Psoas muscle (tissue), 8 donors: ENCODE results near the gene IFNLR1. TPM values are rescaled to one million over a fixed set of nuclear protein-coding genes. Genes with fewer than 3 reads are reported as not detected.

Experiments used
- ATAC-seq, 4 donors: fragments of 200-7000 bp; cut with Tn5 transposase; one replicate each; pipeline ENCODE4 v1.9.1; 2020; ENCODE audit warnings: moderate library complexity in 3 of 4, mild to moderate bottlenecking in 2 of 4
- DNase-seq, 2 donors: peaks; one replicate each; pipeline ENCODE4 v3.0.0-alpha.2; 2020
- H3K27ac ChIP-seq: fragments of 200-600 bp; one replicate; pipeline ENCODE4 v1.8.0; 2022
- H3K27me3 ChIP-seq, 3 donors: fragments of 200-600 bp in 1 of 3; one replicate each; pipeline versions ENCODE4 v1.6.1 to v1.8.0; 2013 to 2022; ENCODE audit warnings: low read length in 2 of 3, mild to moderate bottlenecking in 2 of 3, moderate library complexity in 1 of 3; ENCODE audit not compliant: insufficient read depth in 3 of 3
- H3K36me3 ChIP-seq, 2 donors: fragments of 200-600 bp in 1 of 2; one replicate each; pipeline versions ENCODE4 v1.6.1 to v1.8.0; 2013 to 2022; ENCODE audit warnings: low read depth in 1 of 2, mild to moderate bottlenecking in 1 of 2, moderate library complexity in 1 of 2; ENCODE audit not compliant: insufficient read depth in 1 of 2
- H3K4me1 ChIP-seq: fragments of 200-600 bp; one replicate; pipeline ENCODE4 v1.8.0; 2022
- H3K4me3 ChIP-seq: fragments of 200-600 bp; one replicate; pipeline ENCODE4 v1.8.0; 2022; ENCODE audit warnings: mild to moderate bottlenecking
- H3K9me3 ChIP-seq: fragments of 200-600 bp; one replicate; pipeline ENCODE4 v1.8.0; 2022
- CTCF ChIP-seq: fragments of 200-600 bp; IDR thresholded peaks from one replicate; pipeline ENCODE4 v1.8.0; 2022; ENCODE audit warnings: antibody characterized with exemption
- WGBS, 3 donors: extraction: QIAGEN DNeasy Blood & Tissue Kit; methylation state at CpG; one replicate each; pipeline versions ENCODE4 v1.1.6 to v1.1.7; 2013; 5-methylcytosine and 5-hydroxymethylcytosine counted together
- intact Hi-C, 2 donors: fragments of 100-400 bp; cut with DNase I; formaldehyde crosslinking; loops; one replicate each; pipeline versions ENCODE4 v1.11.0 to v1.14.2; 2022
- polyA plus RNA-seq, 3 donors: library from polyadenylated mRNA; stranded (reverse); fragments of 200-250 nt; gene quantifications; one replicate each; pipeline ENCODE4 v1.2.3, GENCODE V29; 2013
- total RNA-seq, 4 donors: library from RNA; stranded (reverse); fragmentation: NEBNext Ultra II Directional in 2 of 4; extraction: Animal tissue kit (Norgen Biotek cat#: 25700) in 2 of 4; gene quantifications; one replicate each; pipeline versions ENCODE4 v1.2.1 to v1.2.4, GENCODE V29; 2021 to 2023
- donor health status: healthy with polysubstance abuse.
- donor health status: DM: no; HTN: no; CAD: no; lungs with moderate emphysema.
- donor health status: Bipolar disorder and iron deficiency.
- donor health status: healthy.
- donor health status: DM: yes; HTN: yes; CAD: no.
- donor health status: DM: no; HTN: no; CAD: no.
- donor health status: DM: no; HTN: no; CAD: no.
- donor health status: DM: yes; HTN: yes; CAD: no.

The IFNLR1 gene
- total and polyA plus RNA-seq, 7 donors = 0.05 to 3.9 (median 1.9) TPM

GRCh38 chr1:24124980-24125379, 62.1 kb downstream of the IFNLR1 start:
- Histone ChIP-seq H3K9me3 (no peaks in the 10 kb centered on the region), H3K4me1 (peaks cover 17% of the 10 kb centered on the region), H3K27ac (peak overlapping the region; percentile 82), H3K27me3 (no peaks in the 10 kb centered on the region), H3K36me3 (no peaks in the 10 kb centered on the region), H3K4me3 (no peak overlapping the region)
- DNase-seq = no peak
- intact Hi-C loops = no loop called here
- no peak for TF ChIP-seq CTCF
- WGBS, 3 donors = 65 to 86% (median 82%) methylated on average over 2 of the region's 2 CpGs
- no peak for ATAC-seq

- no peak for DNase-seq
- WGBS, 3 donors = 86 to 91% (median 89%) methylated on average over 6 of the region's 6 CpGs
- Histone ChIP-seq H3K9me3 (no peaks in the 10 kb centered on the region), H3K27me3 (peaks cover 0 to 1% (median 0%) of the 10 kb centered on the region in 3 donors), H3K4me3 (no peak overlapping the region), H3K4me1 (peaks cover 20% of the 10 kb centered on the region), H3K27ac (no peak overlapping the region), H3K36me3 (no peaks in the 10 kb centered on the region)
- ATAC-seq = no peak
- intact Hi-C loops = no loop called here
- TF ChIP-seq CTCF = no peak
These were observed 63.5 kb downstream of the IFNLR1 start for GRCh38 chr1:24123611-24124010.

GRCh38 chr1:24122776-24123175, 64.3 kb downstream of the IFNLR1 start:
- no peak for TF ChIP-seq CTCF
- no peaks in the 10 kb centered on the region for H3K9me3 ChIP-seq
- ATAC-seq = no peak
- WGBS, 3 donors = 89 to 95% (median 91%) methylated on average over 7 of the region's 7 CpGs
- peaks cover 0 to 1% (median 0%) of the 10 kb centered on the region in 3 donors for H3K27me3 ChIP-seq
- no peaks in the 10 kb centered on the region for H3K36me3 ChIP-seq
- no peak for DNase-seq
- intact Hi-C loops = no loop called here
- peaks cover 20% of the 10 kb centered on the region for H3K4me1 ChIP-seq
- H3K4me3 ChIP-seq = no peak overlapping the region
- H3K27ac ChIP-seq = no peak overlapping the region

GRCh38 chr1:24121406-24121805, 65.7 kb downstream of the IFNLR1 start:
- no peak for TF ChIP-seq CTCF
- 91 to 94% (median 92%) methylated on average over 14 of the region's 14 CpGs for WGBS, 3 donors
- peaks cover 13% of the 10 kb centered on the region for H3K4me1 ChIP-seq
- DNase-seq = peak in 1 of 2 donors; percentile 45
- intact Hi-C loops = no loop called here
- no peak for ATAC-seq
- H3K27me3 ChIP-seq = peaks cover 0 to 1% (median 0%) of the 10 kb centered on the region in 3 donors
- no peaks in the 10 kb centered on the region for H3K9me3 ChIP-seq
- H3K36me3 ChIP-seq = no peaks in the 10 kb centered on the region
- no peak overlapping the region for H3K27ac ChIP-seq
- no peak overlapping the region for H3K4me3 ChIP-seq

- Histone ChIP-seq H3K27ac (no peak overlapping the region), H3K4me1 (peaks cover 13% of the 10 kb centered on the region), H3K36me3 (no peaks in the 10 kb centered on the region), H3K4me3 (no peak overlapping the region), H3K27me3 (peaks cover 0 to 1% (median 0%) of the 10 kb centered on the region in 3 donors), H3K9me3 (no peaks in the 10 kb centered on the region)
- WGBS, 3 donors = 55 to 86% (median 75%) methylated on average over 3 of the region's 3 CpGs
- intact Hi-C loops = no loop called here
- TF ChIP-seq CTCF = no peak
- DNase-seq = peak in 1 of 2 donors; percentile 20
- ATAC-seq = no peak
These were observed 66.1 kb downstream of the IFNLR1 start for GRCh38 chr1:24120965-24121364.
